ENCODE results near the gene OBSCN.

DNA sequence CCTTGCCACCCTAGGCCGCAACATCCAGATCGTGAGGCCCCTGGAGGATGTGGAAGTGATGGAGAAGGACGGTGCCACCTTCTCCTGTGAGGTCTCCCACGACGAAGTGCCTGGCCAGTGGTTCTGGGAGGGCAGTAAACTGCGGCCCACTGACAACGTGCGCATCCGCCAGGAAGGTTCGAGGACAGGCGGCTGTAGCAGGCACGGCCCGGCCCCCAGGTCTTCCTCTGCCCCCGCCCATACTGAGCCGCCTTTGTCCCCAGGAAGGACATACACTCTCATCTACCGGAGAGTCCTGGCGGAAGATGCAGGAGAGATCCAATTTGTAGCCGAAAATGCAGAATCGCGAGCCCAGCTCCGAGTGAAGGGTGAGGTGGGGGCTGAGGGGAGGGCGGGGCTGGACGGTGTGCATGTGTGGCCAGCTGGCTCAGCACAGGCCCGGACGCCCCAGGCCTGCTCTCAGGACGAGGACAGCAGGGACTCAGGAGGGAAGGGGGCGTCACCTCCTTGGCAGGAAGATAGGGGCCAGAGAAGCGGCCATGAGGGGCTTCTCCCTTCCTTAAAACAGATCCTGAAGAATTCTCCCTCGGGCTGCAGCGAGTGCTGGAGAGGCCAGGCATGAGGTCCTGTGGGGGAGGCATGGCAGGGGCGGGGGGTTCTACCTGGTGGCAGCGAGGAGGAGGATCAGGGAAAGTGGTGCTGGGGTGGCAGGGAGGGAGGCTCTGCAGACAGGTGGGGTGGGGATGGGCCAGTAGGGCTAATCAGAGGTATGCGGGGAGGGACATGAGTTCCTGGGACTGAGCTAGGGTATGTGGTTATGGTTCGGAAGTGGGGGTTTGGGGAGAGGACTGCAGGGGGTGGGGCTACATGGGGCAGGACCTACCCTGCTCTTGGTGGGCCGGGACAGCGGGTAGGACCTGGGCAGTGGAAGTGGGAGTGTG is 69.9 kb downstream of the OBSCN start:
- TF ChIP-seq, protein P1, sequence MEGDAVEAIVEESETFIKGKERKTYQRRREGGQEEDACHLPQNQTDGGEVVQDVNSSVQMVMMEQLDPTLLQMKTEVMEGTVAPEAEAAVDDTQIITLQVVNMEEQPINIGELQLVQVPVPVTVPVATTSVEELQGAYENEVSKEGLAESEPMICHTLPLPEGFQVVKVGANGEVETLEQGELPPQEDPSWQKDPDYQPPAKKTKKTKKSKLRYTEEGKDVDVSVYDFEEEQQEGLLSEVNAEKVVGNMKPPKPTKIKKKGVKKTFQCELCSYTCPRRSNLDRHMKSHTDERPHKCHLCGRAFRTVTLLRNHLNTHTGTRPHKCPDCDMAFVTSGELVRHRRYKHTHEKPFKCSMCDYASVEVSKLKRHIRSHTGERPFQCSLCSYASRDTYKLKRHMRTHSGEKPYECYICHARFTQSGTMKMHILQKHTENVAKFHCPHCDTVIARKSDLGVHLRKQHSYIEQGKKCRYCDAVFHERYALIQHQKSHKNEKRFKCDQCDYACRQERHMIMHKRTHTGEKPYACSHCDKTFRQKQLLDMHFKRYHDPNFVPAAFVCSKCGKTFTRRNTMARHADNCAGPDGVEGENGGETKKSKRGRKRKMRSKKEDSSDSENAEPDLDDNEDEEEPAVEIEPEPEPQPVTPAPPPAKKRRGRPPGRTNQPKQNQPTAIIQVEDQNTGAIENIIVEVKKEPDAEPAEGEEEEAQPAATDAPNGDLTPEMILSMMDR (IDR thresholded peaks at IDR 0.05) = no peak
- TF ChIP-seq ZFX (IDR thresholded peaks at IDR 0.05; ENCODE audit: borderline replicate concordance) = no peak

All from 22Rv1 (cell line).